H9 (cell line): ENCODE measurements around the gene CCNC. TPM values are rescaled to one million over a fixed set of nuclear protein-coding genes. Genes with fewer than 3 reads are reported as not detected.

ENCODE experiments used
- DNase-seq: peaks from one replicate; pipeline ENCODE4 v3.0.0-alpha.2; 2017
- H2AFZ ChIP-seq: one replicate; pipeline ENCODE4 v1.6.1; 2013; ENCODE audit warnings: mild to moderate bottlenecking, low read length, control low read depth, moderate library complexity
- H2AK5ac ChIP-seq: 2 replicates; pipeline ENCODE4 v1.6.1; 2013; ENCODE audit warnings: low read length, control low read depth, mixed read lengths; ENCODE audit not compliant: insufficient read length
- H2BK120ac ChIP-seq: one replicate; pipeline ENCODE4 v1.6.1; 2013; ENCODE audit warnings: low read depth, mild to moderate bottlenecking, low read length, control low read depth, inconsistent platforms; ENCODE audit not compliant: poor library complexity, severe bottlenecking
- H2BK12ac ChIP-seq: 2 replicates; pipeline ENCODE4 v1.6.1; 2013; ENCODE audit warnings: low read length, control low read depth, mixed read lengths, low read depth; ENCODE audit not compliant: insufficient read length
- H2BK15ac ChIP-seq: 2 replicates; pipeline ENCODE4 v1.6.1; 2013; ENCODE audit warnings: low read depth, low read length, control low read depth
- H2BK20ac ChIP-seq: one replicate; pipeline ENCODE4 v1.6.1; 2013; ENCODE audit warnings: low read depth, mild to moderate bottlenecking, low read length, control low read depth, inconsistent platforms; ENCODE audit not compliant: poor library complexity, severe bottlenecking
- H2BK5ac ChIP-seq: 2 replicates; pipeline ENCODE4 v1.6.1; 2013; ENCODE audit warnings: low read length, control low read depth, mixed read lengths; ENCODE audit not compliant: insufficient read length
- H3K14ac ChIP-seq: 2 replicates; pipeline ENCODE4 v1.6.1; 2013; ENCODE audit warnings: low read length, control low read depth; ENCODE audit not compliant: insufficient read depth
- H3K18ac ChIP-seq: 2 replicates; pipeline ENCODE4 v1.6.1; 2013; ENCODE audit warnings: low read depth, mild to moderate bottlenecking, mixed read lengths, low read length, control low read depth; ENCODE audit not compliant: insufficient read length
- H3K23ac ChIP-seq: 2 replicates; pipeline ENCODE4 v1.6.1; 2013; ENCODE audit warnings: low read length, control low read depth, mixed read lengths, low read depth; ENCODE audit not compliant: insufficient read length
- H3K23me2 ChIP-seq: 2 replicates; pipeline ENCODE4 v1.6.1; 2013; ENCODE audit warnings: low read depth, mild to moderate bottlenecking, mixed read lengths, low read length, control low read depth; ENCODE audit not compliant: insufficient read length, poor library complexity, severe bottlenecking
- H3K27ac ChIP-seq: 2 replicates; pipeline ENCODE4 v1.5.1; 2013; ENCODE audit warnings: low read length, control low read depth, mixed read lengths, low read depth; ENCODE audit not compliant: insufficient read length
- H3K27me3 ChIP-seq: 2 replicates; pipeline ENCODE4 v1.6.1; 2013; ENCODE audit warnings: low read length, control low read depth, inconsistent platforms; ENCODE audit not compliant: insufficient read depth
- H3K4ac ChIP-seq: 2 replicates; pipeline ENCODE4 v1.6.1; 2013; ENCODE audit warnings: low read depth, mild to moderate bottlenecking, control low read depth, inconsistent platforms, low read length, moderate library complexity
- H3K4me1 ChIP-seq: 2 replicates; pipeline ENCODE4 v1.6.1; 2013; ENCODE audit warnings: low read length, control low read depth, inconsistent platforms; ENCODE audit not compliant: insufficient read depth
- H3K4me2 ChIP-seq: 2 replicates; pipeline ENCODE4 v1.6.1; 2013; ENCODE audit warnings: low read length, control low read depth, mixed read lengths; ENCODE audit not compliant: insufficient read length, insufficient read depth
- H3K56ac ChIP-seq: 2 replicates; pipeline ENCODE4 v1.6.1; 2013; ENCODE audit warnings: low read depth, mild to moderate bottlenecking, mixed read lengths, low read length, control low read depth; ENCODE audit not compliant: insufficient read length
- H3K79me1 ChIP-seq: 2 replicates; pipeline ENCODE4 v1.6.1; 2013; ENCODE audit warnings: low read depth, mild to moderate bottlenecking, moderate library complexity, low read length, control low read depth, inconsistent platforms; ENCODE audit not compliant: insufficient read depth, poor library complexity, severe bottlenecking
- H3K79me2 ChIP-seq: 2 replicates; pipeline ENCODE4 v1.6.1; 2013; ENCODE audit warnings: low read length, control low read depth, inconsistent platforms; ENCODE audit not compliant: insufficient read depth
- H3K9ac ChIP-seq: 2 replicates; pipeline ENCODE4 v1.6.1; 2013; ENCODE audit warnings: low read length, control low read depth, mixed read lengths; ENCODE audit not compliant: insufficient read length; ENCODE audit errors: extremely low read depth
- H3K9me3 ChIP-seq: one replicate; pipeline ENCODE4 v1.6.1; 2013; ENCODE audit warnings: low read depth, low read length, inconsistent platforms; ENCODE audit not compliant: control insufficient read depth
- H3T11ph ChIP-seq: one replicate; pipeline ENCODE4 v1.6.1; 2013; ENCODE audit warnings: mild to moderate bottlenecking, low read length, control low read depth, inconsistent platforms
- H4K20me1 ChIP-seq: one replicate; pipeline ENCODE4 v1.6.1; 2013; ENCODE audit not compliant: control insufficient read depth, insufficient read length, insufficient read depth
- H4K5ac ChIP-seq: 2 replicates; pipeline ENCODE4 v1.6.1; 2013; ENCODE audit warnings: low read depth, mild to moderate bottlenecking, mixed read lengths, low read length, control low read depth; ENCODE audit not compliant: insufficient read length
- H4K8ac ChIP-seq: replicated peaks from 2 replicates; pipeline ENCODE4 v1.6.1; 2013; ENCODE audit warnings: low read length, control low read depth, mixed read lengths, low read depth; ENCODE audit not compliant: insufficient read length
- H4K91ac ChIP-seq: 2 replicates; pipeline ENCODE4 v1.6.1; 2013; ENCODE audit warnings: low read depth, mild to moderate bottlenecking, moderate library complexity, mixed read lengths, low read length, control low read depth; ENCODE audit not compliant: insufficient read length
- H3K27ac Mint-ChIP-seq, 3 experiments: 2 replicates in 2 of 3; 3 replicates in 1 of 3; pipeline ENCODE4 v1.8.0; 2020 to 2021; ENCODE audit warnings: mixed read lengths in 3 of 3, mild to moderate bottlenecking in 1 of 3, moderate library complexity in 1 of 3
- H3K27me3 Mint-ChIP-seq: 2 replicates; pipeline ENCODE4 v1.8.0; 2021; ENCODE audit warnings: low read depth, mild to moderate bottlenecking, moderate library complexity, mixed read lengths
- H3K36me3 Mint-ChIP-seq, 3 experiments: 2 replicates in 2 of 3; 3 replicates in 1 of 3; pipeline ENCODE4 v1.8.0; 2020 to 2021; ENCODE audit warnings: low read depth in 3 of 3, mixed read lengths in 3 of 3; ENCODE audit not compliant: insufficient read depth in 1 of 3
- H3K4me1 Mint-ChIP-seq, 2 experiments: 2 replicates each; pipeline ENCODE4 v1.8.0; 2020; ENCODE audit warnings: mixed read lengths in 2 of 2
- H3K4me3 Mint-ChIP-seq, 2 experiments: 2 replicates in 1 of 2; 3 replicates in 1 of 2; pipeline ENCODE4 v1.8.0; 2020 to 2021; ENCODE audit warnings: mild to moderate bottlenecking in 2 of 2, mixed read lengths in 2 of 2, moderate library complexity in 1 of 2
- H3K9me3 Mint-ChIP-seq, 2 experiments: 2 replicates in 1 of 2; 3 replicates in 1 of 2; pipeline ENCODE4 v1.8.0; 2020; ENCODE audit warnings: mild to moderate bottlenecking in 2 of 2, mixed read lengths in 2 of 2, moderate library complexity in 1 of 2
- WGBS: extraction: QIAGEN DNeasy Blood & Tissue Kit; methylation state at CpG from one replicate; pipeline ENCODE4 v1.1.7; 2013; ENCODE audit warnings: missing lambda C conversion rate, low lambda C conversion rate, mixed read lengths; ENCODE audit not compliant: insufficient read length; ENCODE audit errors: extremely low coverage; 5-methylcytosine and 5-hydroxymethylcytosine counted together
- total RNA-seq: library from RNA; stranded (reverse); gene quantifications from 2 replicates; pipeline ENCODE4 v1.2.1, GENCODE V29; 2021
- TF ChIP-seq, protein P1 (sequence below): fragments of 200-600 bp; sonication (generic); conservative IDR thresholded peaks from 3 replicates; pipeline ENCODE4 v1.8.0; 2021; ENCODE audit warnings: antibody characterized with exemption, mild to moderate bottlenecking

Gene CCNC
- total RNA-seq, 1 experiment from 2014 or later: 112 TPM

DNA sequence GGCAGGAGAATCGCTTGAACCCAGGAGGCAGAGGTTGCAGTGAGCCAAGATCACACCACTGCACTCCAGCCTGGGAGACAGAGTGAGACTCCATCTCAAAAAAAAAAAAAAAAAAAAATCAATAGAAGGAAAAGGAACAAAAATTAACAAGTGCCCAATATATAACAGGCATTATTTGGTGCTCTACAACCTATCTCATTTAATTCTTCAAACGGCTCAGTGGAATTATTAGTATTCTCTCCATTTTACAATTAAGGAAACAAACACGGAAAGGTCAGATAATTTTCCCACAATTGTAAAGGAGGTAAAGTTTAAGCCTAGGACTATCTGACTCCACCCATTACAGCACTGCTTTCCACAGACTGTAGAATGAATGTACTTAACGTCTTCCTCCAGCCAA is 19.8 kb downstream of the CCNC start:
- Histone ChIP-seq H3K56ac (no peak overlapping the region), H2AFZ (no peak overlapping the region), H3T11ph (no peak overlapping the region), H3K4me2 (no peak overlapping the region), H3K79me1 (no peaks in the 10 kb centered on the region), H4K91ac (no peak overlapping the region), H2BK5ac (no peak overlapping the region), H3K23ac (no peak overlapping the region), H3K4ac (no peak overlapping the region), H2AK5ac (no peak overlapping the region), H2BK15ac (no peak overlapping the region), H4K20me1 (no peaks in the 10 kb centered on the region), H2BK20ac (no peak overlapping the region), H4K8ac (no peak overlapping the region), H3K79me2 (no peaks in the 10 kb centered on the region), H3K27me3 (no peaks in the 10 kb centered on the region), H3K27ac (no peak overlapping the region), H3K4me1 (no peaks in the 10 kb centered on the region), H3K23me2 (no peaks in the 10 kb centered on the region), H3K9me3 (no peaks in the 10 kb centered on the region), H3K18ac (no peak overlapping the region), H4K5ac (no peak overlapping the region), H3K14ac (no peak overlapping the region), H2BK120ac (no peak overlapping the region), H3K9ac (no peak overlapping the region), H2BK12ac (no peak overlapping the region)
- Mint-ChIP-seq H3K27ac (no peak overlapping the region), H3K4me3 (no peak overlapping the region), H3K36me3 (peaks cover 10 to 60% (median 57%) of the 10 kb centered on the region in 3 experiments; a peak in 6 of 7 replicates), H3K27me3 (no peaks in the 10 kb centered on the region), H3K9me3 (no peaks in the 10 kb centered on the region), H3K4me1 (no peaks in the 10 kb centered on the region)
- DNase-seq: no peak
- WGBS: no CpG with 5 or more reads among the region's 4 CpGs
- TF ChIP-seq, protein P1, sequence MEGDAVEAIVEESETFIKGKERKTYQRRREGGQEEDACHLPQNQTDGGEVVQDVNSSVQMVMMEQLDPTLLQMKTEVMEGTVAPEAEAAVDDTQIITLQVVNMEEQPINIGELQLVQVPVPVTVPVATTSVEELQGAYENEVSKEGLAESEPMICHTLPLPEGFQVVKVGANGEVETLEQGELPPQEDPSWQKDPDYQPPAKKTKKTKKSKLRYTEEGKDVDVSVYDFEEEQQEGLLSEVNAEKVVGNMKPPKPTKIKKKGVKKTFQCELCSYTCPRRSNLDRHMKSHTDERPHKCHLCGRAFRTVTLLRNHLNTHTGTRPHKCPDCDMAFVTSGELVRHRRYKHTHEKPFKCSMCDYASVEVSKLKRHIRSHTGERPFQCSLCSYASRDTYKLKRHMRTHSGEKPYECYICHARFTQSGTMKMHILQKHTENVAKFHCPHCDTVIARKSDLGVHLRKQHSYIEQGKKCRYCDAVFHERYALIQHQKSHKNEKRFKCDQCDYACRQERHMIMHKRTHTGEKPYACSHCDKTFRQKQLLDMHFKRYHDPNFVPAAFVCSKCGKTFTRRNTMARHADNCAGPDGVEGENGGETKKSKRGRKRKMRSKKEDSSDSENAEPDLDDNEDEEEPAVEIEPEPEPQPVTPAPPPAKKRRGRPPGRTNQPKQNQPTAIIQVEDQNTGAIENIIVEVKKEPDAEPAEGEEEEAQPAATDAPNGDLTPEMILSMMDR: no peak
